Stimulated activated naive CD4-positive, alpha-beta T cell treated with Interleukin-2 at 50 U/mL for 16 hours (primary cell): ENCODE results near the gene ST6GALNAC3.
"Not testable (repeated sequence)": the region's sequence is repeated elsewhere in the genome, so short reads cannot be mapped to it uniquely, and the experiment has no call there.

Experiments
- DNase-seq: peaks from one replicate; lab custom pipeline; 2025; lab: John Stamatoyannopoulos, UW

Gene ST6GALNAC3

DNA sequence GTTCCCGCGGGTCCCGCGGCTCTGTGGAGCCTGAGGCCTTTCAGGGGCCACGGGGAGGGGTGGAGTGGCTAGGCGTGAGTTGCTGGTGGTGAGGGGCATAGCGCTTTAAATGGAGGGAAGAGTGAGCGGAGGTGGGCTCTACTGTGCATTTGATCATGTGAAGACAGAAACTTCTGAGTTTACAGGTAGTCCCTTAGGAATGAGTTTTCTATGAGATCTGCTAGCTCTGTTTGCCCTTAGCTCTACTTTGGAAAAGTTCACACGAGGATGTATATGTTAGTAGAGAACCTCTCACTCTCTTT, 593 bp downstream of the ST6GALNAC3 start:
- no peak for DNase-seq

DNA sequence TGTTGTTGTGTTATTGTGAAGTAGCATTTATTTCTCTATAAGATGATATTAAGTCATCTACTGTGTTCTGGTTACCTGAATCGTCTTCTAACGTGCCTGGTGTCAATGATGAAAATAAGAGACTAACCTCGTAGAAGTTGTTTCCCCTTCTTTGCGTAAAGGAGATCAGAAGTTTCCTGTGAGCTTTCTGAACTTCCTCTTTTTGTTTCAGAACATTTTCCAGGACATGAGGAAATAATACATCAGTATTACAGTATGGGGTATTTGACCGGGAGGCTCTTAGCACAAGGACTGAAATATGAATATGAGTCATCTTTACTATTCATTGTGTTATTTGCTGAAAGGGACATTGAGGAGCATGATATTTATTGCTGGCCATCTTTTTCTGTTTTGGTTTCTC, 1.3 kb downstream of the ST6GALNAC3 start:
- DNase-seq, result no peak

DNA sequence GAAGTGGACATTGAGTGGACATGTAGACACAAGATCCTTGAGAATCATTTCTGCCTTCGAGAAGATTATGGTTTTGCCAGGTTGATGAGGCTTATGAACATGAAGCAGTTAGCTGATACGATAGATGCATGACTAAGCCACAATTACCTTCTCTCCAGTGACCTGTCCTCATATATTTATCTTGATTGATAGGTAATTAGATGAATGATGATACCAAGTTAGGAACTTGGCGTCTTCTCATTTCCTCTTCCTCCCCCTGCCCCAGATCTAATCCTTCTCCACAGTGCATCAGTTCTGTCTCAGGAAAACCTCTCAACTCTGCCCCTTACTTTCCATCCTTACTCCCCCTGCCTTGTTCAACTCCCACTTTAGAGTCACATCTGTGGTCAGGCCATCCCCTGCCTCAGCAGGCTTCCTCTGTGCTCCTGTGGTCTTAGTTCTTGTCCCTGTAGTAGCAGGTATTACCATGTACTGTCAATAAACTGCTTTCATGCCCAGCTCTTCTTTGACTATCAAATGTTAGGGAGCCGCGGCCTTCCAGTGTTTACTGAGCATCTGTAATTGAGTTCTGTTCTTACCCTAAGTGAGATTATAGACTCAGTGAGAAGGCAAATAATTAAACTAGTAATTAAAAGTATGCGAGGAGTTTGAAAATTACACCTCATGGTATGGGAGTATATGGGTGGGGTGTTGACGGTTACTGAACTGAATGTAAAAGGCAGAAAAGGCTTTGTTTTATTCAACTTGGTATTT, 5.1 kb downstream of the ST6GALNAC3 start:
- no peak for DNase-seq

DNA sequence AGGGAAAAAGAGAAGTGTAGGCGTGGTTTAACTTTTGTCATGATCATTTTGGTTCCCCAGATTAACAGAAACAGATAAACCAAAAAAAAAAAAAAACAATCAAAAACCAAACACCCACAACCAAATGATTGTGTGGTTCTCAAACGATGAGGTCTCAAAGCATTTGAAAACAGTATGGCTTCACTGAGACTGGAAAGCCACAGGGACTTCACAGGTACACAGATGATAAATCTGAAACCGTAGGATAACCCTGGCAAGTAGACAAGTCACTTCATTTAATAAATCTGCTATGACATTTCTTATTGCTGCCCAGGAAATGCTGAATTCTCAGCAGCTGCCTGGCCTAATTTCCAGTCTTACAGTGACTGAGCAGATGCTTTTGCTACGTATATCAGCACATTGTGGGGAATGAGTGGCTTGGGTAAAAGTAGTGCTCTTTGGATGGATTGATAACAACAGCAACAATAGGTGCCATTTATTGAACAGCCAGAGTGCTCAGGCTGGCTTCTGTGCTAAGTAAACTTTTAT, 6.1 kb downstream of the ST6GALNAC3 start:
- DNase-seq, result no peak

DNA sequence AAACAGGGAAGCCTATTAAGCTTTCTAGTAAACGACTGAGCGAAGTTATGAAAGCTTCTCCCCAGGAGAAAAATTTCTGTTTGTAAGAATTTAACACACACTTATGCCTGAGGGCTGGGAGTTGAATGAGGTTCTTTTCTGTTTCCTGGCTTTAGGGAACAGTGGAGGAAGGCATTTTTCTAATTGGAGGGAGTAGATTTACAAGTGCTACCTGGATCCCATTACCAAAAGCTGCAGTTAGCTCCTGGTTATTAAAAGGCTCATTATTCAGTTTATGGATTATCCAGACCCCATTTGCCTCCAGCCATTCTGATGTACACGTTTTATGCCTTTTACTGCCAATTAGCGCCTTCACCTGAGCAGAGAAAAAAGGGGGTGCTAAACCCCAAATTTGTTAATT, 7.5 kb downstream of the ST6GALNAC3 start:
- no peak for DNase-seq

DNA sequence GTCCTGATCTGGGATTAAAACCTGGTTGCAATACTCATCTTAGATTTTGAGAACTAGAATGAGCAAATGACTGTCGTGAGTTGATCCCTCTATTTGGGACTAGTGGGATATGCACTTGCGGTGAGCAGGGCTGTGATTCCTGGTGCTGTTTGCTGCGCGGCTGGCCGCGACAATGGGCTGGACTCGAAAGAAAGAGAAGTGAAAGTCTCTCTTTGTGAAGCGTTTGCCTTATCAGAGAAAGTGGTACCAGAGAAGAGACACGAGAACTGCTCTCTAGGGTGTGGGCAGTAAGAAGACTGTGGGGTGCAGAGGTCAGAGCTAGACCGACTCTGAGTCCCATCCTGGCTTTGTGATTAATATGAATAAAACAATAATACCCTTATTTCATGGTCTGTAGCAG, 8.6 kb downstream of the ST6GALNAC3 start:
- DNase-seq, result no peak

DNA sequence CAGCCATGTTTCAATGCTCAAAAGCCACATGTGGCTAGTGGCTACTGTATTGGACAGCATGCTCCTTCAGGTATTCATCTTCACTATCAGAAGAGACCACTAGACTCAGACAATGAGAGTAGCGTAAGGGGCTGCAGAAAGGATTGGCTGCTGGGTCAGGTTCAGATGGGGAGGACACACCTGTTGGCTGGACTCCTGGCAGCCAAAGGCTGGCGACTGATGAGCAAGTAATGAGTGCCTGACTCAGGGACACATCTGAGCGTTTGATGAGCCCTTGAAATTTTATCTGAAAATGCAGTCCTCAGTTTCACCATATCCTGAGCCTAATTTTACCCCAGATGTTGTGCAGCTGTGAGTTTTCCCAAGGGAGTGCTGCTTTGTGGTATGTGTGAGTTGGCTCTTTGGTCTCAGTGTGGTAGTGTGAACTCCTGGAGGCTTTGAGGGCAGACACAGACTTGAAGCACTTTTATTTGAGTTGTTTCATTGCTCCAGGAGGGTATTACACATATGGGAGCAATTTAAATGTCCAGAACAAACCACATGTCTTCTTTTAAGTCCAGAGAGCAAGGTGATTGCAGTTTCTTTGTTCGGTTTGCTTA, 9.6 kb downstream of the ST6GALNAC3 start:
- no peak for DNase-seq

DNA sequence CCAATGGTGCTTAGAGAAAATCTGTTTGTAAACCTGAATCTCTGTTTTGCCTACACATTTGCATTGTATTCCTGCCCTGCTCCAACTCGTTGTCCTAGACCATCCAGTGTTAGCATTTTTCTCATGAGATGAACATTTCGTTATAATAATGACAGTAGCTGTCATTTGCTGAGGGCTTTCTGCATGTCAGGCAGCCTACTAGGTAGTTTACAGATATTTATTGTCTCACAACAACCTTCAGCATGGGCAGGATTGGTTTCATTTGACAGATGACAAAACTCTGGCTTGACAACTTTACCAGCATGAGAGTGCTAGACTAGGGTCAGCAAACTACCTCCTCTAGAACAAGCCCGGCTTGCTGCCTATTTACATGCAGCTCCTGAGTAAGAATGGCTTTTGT, 10.1 kb downstream of the ST6GALNAC3 start:
- no peak for DNase-seq

DNA sequence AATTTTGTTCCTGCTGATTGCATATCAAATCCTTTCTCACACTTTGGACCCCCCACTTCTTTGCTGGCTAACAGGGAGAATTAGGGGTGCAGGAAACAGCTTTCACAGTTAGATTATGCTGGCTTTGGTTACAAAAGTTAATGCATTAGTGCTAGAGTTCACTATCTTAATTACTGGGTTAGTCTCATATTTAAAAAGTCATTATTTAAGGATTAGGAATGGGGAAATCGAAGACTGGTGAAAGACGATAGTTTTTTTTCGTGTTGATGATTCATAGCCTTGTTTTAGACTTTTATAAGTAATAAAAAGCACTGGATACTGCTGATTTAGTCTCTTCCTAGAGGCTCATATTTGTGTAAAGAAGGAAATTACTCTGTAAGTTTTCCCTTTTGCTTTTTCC, 11.6 kb downstream of the ST6GALNAC3 start:
- DNase-seq, result no peak

DNA sequence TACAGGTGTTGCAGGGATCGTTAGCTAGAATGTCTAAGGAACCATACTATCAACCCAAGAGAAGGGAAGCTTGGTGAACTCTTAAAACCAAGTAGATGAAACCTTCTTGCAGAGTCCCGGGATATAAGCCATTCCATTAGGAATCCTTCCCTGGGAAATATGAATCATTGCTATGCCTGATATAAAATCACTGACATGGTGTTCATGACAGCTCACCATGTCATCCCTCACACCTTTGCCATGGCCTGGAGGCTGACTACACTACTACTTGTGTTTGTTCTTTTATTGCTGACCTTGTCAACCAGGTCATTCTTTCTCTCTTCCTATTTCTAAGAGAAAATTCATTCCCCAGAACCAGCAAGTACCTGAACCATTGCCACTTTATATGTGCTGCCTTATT, 12.1 kb downstream of the ST6GALNAC3 start:
- DNase-seq, result no peak

DNA sequence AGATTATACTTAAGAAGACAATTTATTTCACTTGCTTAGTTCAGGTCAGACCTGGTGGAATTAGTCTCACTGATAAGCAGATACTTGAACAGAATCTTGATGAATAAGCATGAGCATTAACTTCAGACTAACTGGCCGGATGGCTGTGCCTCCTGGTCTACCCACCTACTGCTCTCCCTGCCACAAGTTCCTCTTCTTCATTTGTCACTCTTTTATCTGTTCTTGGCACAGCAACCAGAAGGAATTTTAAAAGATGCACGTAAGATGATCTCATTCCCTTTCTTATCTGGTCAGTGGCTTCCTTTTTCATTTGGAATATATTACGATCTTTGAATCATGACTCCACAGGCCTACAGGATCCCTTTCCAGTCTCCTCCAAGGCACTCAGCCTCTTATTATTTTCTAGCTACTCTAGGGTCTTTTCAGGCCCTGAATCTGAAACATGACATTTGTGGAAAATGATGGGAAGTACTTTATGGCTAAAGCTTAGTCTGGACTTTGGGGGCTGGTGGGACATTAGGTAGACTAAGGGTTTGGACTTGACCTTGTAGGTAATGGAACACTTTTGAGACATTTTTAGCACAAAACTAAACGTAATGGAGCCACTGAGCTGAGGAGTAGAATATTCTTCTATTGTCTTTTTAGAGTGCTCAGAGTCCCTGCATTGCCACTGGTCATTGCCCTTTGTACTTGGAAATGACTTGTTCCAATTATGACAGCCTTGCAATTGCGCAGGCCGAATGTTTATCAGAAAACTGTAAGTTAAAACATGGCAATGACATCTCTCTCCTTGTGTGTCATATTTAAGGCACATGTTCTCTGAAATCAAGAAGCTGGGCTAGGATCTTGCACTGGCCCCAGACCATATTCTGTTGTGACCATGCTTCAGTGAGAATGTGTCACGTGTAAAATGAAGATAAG, 16.0 kb downstream of the ST6GALNAC3 start:
- no peak for DNase-seq

DNA sequence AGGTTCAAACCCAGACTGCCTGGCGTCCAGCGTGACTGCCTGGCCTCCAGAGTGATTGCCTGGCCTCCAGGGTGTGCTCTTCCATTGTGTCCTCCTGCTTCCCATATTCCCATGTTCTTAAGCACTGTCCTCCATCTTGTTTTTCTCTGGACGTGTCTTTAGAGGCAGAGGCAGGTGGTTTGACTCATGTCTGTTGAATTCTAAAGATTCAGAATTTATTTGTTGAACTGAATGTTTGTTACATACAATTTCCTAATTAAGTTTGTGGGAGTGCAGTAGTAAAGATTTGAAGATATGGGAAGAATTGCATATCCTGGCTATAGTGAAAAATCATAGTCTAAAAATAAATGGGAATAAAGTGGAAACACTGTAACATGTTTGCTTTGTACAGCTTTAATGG, 18.3 kb downstream of the ST6GALNAC3 start:
- no peak for DNase-seq

DNA sequence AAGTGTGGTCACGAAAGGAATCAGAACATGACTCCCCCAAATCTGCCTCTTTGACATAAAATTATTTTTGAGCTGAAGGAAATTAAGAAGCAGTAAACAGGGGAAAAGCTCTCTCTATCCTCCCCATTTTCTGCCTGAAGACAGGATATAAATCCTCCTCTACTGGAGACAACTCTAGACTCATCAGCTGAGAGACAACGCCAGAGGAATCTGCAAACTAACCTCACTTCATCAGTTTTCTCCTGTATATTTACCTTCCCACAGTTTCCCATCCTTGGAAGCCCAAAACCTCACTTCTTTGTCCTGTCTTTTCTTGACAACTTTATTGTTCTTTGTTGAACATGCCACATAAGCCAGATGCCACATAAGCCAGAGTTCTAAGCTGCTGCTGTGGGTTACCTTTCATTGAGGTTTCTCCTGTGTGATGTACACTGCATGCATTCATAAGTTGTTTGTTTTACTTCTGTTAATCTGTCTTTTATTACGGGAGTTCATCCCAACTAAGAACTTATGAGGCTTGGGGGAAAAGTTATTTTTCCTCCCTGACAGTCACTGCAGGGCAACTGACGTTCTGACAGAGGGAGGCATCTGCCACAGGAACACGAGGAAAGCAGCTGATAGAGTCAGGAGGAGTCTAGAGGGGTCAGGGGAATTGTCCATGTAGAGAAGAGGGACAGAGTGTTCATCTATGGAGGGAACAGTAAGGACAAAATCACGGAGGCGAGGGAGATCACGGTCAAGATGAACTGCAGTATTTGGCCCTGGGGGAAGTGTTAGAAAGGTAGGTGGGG, 19.2 kb downstream of the ST6GALNAC3 start:
- no peak for DNase-seq

DNA sequence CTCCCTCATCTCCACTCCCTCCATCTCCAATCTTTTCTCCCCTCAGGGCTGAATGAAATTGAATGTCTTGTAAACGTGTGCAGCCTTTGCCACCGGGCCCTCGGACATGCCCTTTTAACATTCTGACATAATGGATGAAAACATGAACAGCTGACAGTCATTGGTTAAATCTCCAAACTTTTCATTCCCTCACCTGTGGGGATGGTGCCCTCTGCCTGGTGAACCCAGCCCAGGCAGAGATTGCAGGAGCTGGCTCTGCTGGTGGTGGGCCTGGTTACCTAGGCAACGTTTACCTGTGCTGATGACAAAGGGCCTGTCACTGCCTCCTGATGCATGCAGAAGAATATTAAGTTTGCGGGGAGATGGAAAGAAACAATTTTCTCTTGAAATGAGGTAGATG, 21.3 kb downstream of the ST6GALNAC3 start:
- DNase-seq, result no peak

DNA sequence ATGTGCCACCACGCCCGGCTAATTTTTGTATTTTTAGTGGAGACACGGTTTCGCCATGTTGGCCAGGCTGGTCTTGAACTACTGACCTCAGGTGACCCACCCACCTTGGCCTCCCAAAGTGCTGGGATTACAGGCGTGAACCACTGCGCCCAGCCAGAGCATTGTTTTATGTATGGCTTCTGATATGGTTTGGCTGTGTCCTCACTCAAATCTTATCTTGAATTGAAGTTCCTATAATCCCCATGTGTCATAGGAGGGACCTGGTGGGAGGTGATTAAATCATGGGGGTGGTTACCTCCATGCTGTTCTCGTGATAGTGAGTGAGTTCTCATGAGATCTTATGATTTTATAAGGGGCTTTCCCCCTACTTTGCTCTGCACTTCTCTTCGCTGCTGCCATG, 22.5 kb downstream of the ST6GALNAC3 start:
- DNase-seq, result not testable (repeated sequence)

DNA sequence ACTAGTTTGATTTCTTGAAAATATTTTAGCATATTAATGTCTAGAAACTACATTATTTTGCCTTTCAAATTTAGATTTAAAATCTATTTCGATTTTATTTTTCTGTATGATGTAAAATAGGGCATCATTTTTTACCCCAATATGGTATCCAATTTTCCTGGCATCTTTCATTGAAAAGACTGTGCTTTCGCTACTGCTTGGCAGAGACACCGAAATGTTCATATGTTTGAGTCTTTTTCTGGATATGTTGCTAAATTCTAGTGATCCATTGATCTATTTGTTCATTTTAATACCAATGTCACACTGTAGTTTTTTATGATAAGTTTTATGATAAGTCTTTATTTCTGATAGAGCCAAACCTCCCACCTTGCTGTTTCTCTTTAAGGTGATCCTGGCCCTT, 24.3 kb downstream of the ST6GALNAC3 start:
- no peak for DNase-seq

DNA sequence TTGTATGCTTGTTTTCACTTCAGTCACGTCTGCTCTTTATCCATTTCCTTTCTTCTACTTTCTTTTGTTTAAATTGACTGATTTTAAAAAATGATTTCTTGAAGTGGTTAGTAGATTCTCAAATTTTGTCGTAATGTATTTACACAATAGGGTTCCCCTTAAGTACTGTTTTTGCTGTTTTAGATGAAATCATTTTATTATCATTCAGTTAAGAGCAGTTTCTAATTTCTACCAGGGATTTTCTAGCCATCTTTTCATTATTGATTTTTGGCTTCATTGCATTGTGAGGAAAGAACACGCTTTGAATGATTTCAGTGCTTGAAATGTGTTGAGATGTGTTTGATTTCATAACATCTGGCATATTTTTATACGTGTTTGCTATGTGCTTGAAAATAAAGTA, 27.0 kb downstream of the ST6GALNAC3 start:
- DNase-seq, result no peak

DNA sequence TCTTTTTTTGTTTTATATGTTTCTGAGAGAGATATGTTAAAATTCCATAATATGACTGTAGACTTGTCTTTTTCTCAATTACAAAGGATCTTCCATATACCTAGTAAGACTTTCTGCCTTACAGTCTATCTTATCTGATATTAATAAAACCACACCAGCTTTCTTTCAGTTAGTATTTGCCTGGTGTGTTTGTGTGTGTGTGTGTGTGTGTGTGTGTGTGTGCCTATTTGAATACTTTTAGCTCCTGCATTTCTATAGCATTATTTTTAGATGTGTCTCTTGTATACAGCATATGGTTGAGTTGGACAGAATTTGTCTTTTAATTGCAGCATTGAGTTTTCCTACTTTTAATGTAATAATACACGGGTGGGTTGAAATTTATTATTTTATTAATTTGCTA, 27.5 kb downstream of the ST6GALNAC3 start:
- no peak for DNase-seq

DNA sequence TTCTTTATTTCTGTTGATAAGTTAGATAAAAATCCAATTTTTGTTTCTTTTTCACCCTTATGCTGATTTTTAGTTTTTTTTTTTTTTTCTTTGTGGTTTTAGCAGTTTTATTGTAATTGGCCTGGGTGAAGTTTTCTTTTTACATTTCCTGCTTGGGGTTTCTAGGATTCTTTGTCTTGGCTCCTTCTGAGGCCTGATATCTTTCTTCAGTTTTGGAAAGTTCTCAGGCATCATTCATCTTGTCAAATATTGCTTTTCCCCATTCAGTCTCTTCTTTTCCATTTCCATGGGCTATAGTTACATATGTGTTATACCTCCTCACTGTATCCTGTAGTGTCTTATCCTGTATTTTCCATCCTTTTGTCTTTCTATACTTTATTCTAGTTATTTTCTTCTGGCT, 28.5 kb downstream of the ST6GALNAC3 start:
- no peak for DNase-seq

DNA sequence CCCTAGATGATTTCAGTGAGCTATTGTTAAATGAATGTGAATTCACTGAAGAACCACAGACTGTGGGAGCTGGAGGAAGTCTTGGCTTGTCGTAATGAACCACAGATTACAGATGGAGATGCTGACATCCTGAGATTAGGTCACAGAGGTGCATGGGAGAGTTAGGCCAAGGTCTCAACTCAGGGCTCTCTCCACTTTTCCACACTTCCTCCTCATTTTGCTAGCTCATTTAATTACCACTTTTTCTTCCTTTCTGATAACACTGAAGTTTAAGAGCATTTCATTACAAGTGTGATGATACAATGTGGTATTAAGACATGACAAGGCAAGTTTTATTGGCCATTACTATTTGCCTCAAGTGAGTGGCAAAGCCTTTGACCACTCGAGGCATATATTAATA, 30.8 kb downstream of the ST6GALNAC3 start:
- DNase-seq, result no peak

DNA sequence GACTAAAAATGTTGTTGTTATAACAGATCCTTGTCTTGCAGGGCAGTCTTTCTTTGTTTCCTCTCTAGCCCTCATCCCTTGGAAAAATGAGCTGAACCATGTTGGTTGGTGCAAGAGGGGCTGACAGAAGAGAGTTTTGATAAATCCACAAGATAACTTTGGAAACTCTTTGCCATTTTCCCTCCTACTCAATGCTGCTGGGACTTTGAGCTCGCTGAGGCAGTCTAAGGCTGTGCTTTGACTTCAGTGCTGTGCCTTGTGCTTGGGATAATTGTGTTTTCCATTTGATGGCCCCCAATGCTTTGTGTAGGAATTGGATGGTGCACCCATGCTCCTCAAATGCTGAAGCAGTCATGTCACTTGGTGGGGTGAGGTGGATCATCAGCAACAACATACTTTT, 31.7 kb downstream of the ST6GALNAC3 start:
- no peak for DNase-seq

DNA sequence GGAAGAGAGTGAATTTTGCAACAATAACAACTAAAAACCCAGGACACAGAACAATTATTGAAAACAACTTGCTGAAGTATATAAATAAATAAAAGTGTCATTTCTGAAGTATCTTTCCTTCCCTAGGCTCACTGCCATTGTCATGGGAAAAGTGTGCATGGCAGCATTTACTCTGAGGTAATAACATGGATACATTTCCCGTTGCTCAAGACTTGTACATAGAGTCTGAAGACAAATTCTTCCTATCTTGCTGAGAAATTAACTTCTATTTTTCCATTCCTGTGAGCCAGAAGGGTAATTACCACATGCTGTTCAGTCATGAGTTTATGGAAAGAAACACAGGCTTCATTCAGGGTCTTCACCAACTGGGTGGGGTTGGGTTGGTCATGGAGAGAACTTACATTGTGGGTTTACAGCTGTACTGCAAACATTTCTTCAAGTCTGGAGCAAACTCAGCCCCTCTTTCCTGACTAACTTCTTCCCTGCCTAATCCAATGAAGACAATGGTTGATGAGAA, 32.2 kb downstream of the ST6GALNAC3 start:
- DNase-seq, result no peak
